Measurements from ENCODE around the gene DIP2A.

DIP2A gene

GRCh38 chr21:46616656-46617055 lies 158.0 kb downstream of the DIP2A start:
- no peak for DNase-seq (ENCODE audit: extremely low read depth in 1 of 2, low read depth in 1 of 2)

DNA sequence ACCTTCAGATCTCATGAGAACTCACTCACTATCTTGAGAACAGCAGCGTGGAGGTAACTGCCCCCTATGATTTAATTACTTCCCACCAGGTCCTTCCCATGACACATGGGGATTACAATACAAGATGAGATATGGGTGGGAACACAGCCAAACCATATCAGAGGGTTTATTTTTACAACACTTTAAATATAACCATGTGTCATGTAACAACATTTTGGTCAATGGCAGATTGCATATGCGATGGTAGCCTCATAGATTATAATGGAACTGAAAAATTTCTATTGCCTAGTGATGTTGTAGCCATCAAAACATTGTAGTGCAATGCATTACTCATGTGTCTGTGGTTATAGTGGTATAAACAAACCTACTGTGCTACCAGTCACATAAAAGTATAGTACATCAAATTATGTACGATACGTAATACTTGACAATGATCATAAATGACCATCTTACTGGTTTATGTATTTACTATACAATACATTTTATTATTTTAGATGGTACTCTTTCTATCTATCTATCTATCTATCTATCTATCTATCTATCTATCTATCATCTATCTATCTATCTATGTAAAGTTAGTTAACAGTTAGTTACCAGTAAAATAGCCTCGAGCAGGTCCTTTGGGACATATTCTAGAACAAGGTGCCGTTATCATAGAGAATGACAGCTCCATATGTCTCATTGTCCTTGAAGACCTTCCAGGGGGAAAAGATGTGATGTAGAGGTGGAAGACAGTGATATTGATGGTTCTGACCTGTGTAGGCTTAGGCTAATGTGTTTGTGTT lies 158.8 kb downstream of the DIP2A start:
- DNase-seq (ENCODE audit: extremely low read depth in 1 of 2, low read depth in 1 of 2): no peak

- no peak for DNase-seq (ENCODE audit: extremely low read depth in 1 of 2, low read depth in 1 of 2)
Observed at GRCh38 chr21:46618738-46619379, 160.2 kb downstream of the DIP2A start.
